Activated naive CD8-positive, alpha-beta T cell treated with anti-CD3 and anti-CD28 coated beads for 36 hours (primary cell): ENCODE results near the gene GNS. TPM values are rescaled to one million over a fixed set of nuclear protein-coding genes. Genes with fewer than 3 reads are reported as not detected.

Experiments used
- DNase-seq: peaks from one replicate; pipeline ENCODE4 v3.0.0; 2021
- H3K27ac Mint-ChIP-seq: one replicate; pipeline ENCODE4 v1.8.0; 2022; ENCODE audit warnings: mild to moderate bottlenecking, moderate library complexity, mixed read lengths
- H3K27me3 Mint-ChIP-seq: one replicate; pipeline ENCODE4 v1.8.0; 2022; ENCODE audit warnings: mild to moderate bottlenecking, mixed read lengths
- H3K36me3 Mint-ChIP-seq: one replicate; pipeline ENCODE4 v1.8.0; 2021; ENCODE audit warnings: mild to moderate bottlenecking, mixed read lengths
- H3K4me1 Mint-ChIP-seq: one replicate; pipeline ENCODE4 v1.8.0; 2021; ENCODE audit warnings: mixed read lengths
- H3K4me3 Mint-ChIP-seq: one replicate; pipeline ENCODE4 v1.8.0; 2022; ENCODE audit warnings: mild to moderate bottlenecking, moderate library complexity, mixed read lengths
- H3K9me3 Mint-ChIP-seq: one replicate; pipeline ENCODE4 v1.8.0; 2022; ENCODE audit warnings: mixed read lengths
- total RNA-seq, 2 experiments: library from RNA; stranded (reverse); gene quantifications; one replicate each; pipeline ENCODE4 v1.2.3, GENCODE V29; 2021

GNS gene
- total RNA-seq, 2 experiments from 2014 or later = 18.4 to 21.4 TPM

DNA sequence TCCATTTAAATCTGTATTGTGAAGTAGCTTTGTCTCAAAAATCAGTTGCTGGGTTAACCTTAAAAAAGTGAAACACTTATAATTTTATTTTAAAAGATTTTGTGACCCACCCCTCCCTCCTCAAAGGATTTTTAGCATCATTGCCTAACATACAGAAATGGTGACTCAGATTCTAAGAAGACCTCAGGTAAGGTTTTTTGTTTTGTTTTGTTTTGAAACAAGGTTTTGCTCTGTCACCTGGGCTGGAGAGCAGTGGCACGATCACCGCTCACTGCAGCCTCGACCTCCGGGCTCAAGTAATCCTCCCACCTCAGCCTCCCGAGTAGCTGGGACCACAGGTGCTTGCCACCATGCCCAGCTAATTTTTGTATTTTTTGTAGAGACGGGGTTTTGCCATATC, 74.2 kb downstream of the GNS start:
- Mint-ChIP-seq H3K36me3 (peaks cover 40% of the 10 kb centered on the region), H3K27me3 (no peaks in the 10 kb centered on the region), H3K4me3 (no peak overlapping the region), H3K9me3 (peaks cover 2% of the 10 kb centered on the region), H3K27ac (peak overlapping the region; percentile 87), H3K4me1 (peaks cover 82% of the 10 kb centered on the region)
- DNase-seq = no peak

DNA sequence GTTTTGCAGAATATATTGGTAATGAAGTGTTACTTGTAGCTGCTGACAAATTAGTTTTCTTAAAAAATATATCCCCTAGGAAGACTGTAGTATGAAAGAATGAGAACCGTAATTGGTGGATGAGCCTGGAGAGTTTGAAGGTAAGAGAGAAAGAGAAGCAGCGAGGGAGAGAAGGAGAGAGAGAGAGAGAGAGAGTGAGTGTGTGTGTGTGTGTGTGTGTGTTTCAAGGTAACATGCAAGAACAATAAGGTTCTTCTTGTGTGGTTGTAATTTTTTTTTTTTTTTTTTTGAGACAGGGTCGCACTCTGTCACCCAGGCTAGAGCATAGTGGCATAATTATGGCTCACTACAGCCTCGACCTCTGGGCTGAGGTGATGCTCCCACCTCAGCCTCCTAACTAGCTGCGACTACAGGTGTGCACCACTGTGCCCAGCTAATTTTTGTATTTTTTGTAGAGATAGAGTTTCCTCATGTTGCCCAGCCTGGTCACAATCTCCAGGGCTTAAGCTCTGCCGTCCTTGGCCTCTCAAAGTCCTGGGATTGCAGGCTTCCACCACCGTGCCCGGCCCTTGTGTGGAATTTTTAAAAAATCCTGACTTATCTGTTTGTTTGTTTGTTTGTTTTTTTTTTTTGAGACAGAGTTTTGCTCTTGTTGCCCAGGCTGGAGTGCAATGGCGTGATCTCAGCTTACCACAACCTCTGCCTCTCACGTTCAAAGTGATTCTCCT, 75.2 kb downstream of the GNS start:
- Mint-ChIP-seq H3K27ac (peak overlapping the region; percentile 87), H3K4me1 (peaks cover 87% of the 10 kb centered on the region), H3K27me3 (no peaks in the 10 kb centered on the region), H3K9me3 (peaks cover 2% of the 10 kb centered on the region), H3K36me3 (peaks cover 38% of the 10 kb centered on the region), H3K4me3 (peak overlapping the region; percentile 20)
- no peak for DNase-seq

- no peak overlapping the region for H3K4me3 Mint-ChIP-seq
- peaks cover 87% of the 10 kb centered on the region for H3K4me1 Mint-ChIP-seq
- H3K27me3 Mint-ChIP-seq = no peaks in the 10 kb centered on the region
Measured at GRCh38 chr12:64682572-64683277, 76.5 kb downstream of the GNS start.

DNA sequence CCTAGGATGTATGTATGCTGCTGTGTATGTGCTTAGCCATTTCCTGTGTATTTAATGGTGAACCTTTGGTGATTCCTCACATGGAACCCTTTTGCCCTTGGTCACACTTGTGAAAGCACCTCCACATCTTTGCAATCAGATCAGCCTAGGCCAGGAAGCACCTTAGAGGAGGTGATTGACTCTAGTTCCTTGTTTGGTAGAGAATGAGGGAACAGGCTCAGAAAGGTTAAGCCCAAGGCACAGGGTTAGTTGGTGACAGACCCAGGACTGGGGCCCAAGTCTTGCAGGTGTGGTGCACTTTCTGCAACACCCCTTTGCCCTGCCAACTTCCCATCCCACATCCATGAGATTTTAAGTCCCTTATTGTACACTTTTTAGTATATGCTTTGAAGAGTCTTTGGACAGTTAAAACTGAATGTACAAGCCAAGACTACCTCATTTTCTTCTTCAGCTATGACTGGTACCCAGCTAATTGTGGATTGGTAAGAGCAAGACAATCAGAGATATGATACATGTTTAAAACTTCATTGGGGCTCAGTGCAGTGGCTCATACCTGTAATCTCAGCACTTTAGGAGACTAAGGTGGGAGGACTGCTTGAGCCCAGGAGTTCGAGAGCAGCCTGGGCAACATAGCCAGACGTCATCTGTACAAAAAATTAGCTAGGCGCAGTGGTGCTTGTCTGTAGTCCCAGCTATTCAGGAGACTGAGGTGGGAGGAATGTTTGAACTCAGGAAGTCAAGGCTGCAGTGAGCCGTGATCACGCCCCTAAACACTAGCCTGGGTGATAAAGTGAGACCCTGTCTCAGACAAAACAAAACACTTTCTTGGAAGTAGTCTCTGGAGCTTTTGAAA, 77.8 kb downstream of the GNS start:
- DNase-seq = no peak
- peak overlapping the region; percentile 86 for H3K27ac Mint-ChIP-seq
- peaks cover 91% of the 10 kb centered on the region for H3K4me1 Mint-ChIP-seq
- H3K4me3 Mint-ChIP-seq = no peak overlapping the region
- H3K9me3 Mint-ChIP-seq = peaks cover 2% of the 10 kb centered on the region
- H3K27me3 Mint-ChIP-seq = no peaks in the 10 kb centered on the region
- H3K36me3 Mint-ChIP-seq = peaks cover 28% of the 10 kb centered on the region

More at GRCh38 chr12:64682572-64683277, 76.5 kb downstream of the GNS start:
- Mint-ChIP-seq H3K36me3 (peaks cover 28% of the 10 kb centered on the region), H3K27ac (peak overlapping the region; percentile 87), H3K9me3 (peaks cover 2% of the 10 kb centered on the region)
- DNase-seq = no peak

DNA sequence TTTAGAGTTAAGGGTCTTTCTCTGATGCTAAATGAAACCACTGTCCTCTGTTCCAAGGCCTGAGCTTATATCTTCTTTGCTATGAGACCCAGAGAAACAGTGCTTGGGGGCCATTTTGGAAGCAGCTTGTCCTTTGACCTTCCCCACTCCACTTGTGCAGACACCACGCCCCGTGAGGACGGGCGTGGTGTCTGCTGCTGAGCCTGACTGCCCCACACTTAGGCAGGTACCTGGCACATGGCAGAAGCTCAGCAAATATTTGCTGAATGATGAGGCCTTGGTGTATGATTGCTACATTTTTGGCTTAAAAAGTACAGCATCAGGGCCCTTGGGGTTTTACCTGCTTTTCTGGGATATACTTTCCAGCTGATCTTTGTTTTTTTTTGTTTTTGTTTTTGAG, 79.0 kb downstream of the GNS start:
- Mint-ChIP-seq H3K36me3 (peaks cover 19% of the 10 kb centered on the region), H3K27ac (peak overlapping the region; percentile 86)

GRCh38 chr12:64679487-64680001, 79.7 kb downstream of the GNS start:
- H3K27ac Mint-ChIP-seq = peak overlapping the region; percentile 86
- peaks cover 90% of the 10 kb centered on the region for H3K4me1 Mint-ChIP-seq
- H3K36me3 Mint-ChIP-seq = peaks cover 15% of the 10 kb centered on the region
- no peaks in the 10 kb centered on the region for H3K27me3 Mint-ChIP-seq
- H3K4me3 Mint-ChIP-seq = peak overlapping the region; percentile 45
- peaks cover 2% of the 10 kb centered on the region for H3K9me3 Mint-ChIP-seq
- DNase-seq = peak; percentile 56

More for the DNA sequence above, 79.0 kb downstream of the GNS start:
- Mint-ChIP-seq H3K4me1 (peaks cover 92% of the 10 kb centered on the region), H3K9me3 (peaks cover 2% of the 10 kb centered on the region), H3K27me3 (no peaks in the 10 kb centered on the region), H3K4me3 (peak overlapping the region; percentile 45)
- no peak for DNase-seq

DNA sequence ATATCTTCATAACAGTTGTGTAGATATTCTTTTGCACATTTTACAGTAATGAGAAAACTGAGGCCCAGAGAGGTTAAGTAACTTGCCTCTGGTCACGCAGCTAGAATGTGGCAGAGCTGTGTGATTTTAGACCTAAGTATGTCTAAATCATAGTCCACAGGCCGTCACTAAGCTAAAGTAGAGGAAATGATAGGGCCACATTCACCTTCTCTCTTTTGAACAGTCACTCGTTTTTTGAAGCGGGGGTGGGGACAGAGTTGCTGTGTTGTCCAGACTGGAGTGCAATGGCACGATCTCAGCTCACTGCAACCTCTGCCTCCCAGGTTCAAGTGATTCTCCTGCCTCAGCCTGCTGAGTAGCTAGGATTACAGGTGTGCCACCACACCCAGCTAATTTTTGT, 80.4 kb downstream of the GNS start:
- Mint-ChIP-seq H3K36me3 (peaks cover 9% of the 10 kb centered on the region), H3K4me1 (peaks cover 90% of the 10 kb centered on the region), H3K27me3 (no peaks in the 10 kb centered on the region), H3K4me3 (no peak overlapping the region), H3K27ac (peak overlapping the region; percentile 86), H3K9me3 (peaks cover 2% of the 10 kb centered on the region)
- DNase-seq = no peak

DNA sequence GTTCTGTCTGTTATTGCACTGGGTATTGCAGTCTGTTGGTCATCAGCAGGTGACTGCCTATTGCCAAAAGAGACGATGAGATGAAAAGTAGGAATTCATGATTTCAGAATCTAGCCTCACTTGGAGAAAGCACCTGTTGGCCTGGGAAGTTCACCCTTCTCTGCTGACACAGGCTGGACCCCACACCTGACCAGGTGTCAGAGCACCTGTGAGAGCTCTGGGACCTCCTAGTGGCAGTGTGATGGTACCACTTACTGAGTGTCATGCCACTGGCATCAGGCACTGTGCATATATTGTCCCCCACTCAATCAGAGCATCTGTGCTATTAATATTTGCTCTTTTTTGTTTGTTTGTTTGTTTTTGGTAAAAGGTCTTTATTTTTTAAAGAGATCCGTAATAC, 81.0 kb downstream of the GNS start:
- peak overlapping the region; percentile 89 for H3K27ac Mint-ChIP-seq

DNA sequence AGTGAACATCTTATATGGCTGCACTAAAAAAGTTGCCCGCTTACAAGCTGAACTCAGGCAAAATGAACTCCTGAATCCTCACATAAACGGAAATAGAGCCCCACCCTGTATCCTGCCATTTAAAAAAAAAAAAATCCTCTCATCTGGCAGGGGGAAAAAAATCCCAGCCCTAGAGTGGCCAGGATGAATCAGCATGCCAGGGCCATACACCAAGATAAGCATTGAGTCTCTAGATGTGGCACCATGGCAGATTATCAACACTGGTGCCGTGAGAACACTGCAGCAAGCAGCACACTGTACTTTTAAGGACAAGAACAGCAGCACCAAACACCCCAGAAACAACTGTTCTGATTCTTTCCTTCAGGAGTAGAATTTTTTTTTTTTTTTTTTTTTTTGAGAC, 83.4 kb downstream of the GNS start:
- no peak for DNase-seq
- Mint-ChIP-seq H3K36me3 (peaks cover 6% of the 10 kb centered on the region), H3K27ac (peak overlapping the region; percentile 66), H3K4me3 (no peak overlapping the region), H3K4me1 (peaks cover 89% of the 10 kb centered on the region), H3K9me3 (no peaks in the 10 kb centered on the region), H3K27me3 (no peaks in the 10 kb centered on the region)

More for the DNA sequence above, 81.0 kb downstream of the GNS start:
- Mint-ChIP-seq H3K4me1 (peaks cover 90% of the 10 kb centered on the region), H3K4me3 (no peak overlapping the region), H3K36me3 (peaks cover 5% of the 10 kb centered on the region), H3K9me3 (no peaks in the 10 kb centered on the region), H3K27me3 (no peaks in the 10 kb centered on the region)
- DNase-seq = no peak

DNA sequence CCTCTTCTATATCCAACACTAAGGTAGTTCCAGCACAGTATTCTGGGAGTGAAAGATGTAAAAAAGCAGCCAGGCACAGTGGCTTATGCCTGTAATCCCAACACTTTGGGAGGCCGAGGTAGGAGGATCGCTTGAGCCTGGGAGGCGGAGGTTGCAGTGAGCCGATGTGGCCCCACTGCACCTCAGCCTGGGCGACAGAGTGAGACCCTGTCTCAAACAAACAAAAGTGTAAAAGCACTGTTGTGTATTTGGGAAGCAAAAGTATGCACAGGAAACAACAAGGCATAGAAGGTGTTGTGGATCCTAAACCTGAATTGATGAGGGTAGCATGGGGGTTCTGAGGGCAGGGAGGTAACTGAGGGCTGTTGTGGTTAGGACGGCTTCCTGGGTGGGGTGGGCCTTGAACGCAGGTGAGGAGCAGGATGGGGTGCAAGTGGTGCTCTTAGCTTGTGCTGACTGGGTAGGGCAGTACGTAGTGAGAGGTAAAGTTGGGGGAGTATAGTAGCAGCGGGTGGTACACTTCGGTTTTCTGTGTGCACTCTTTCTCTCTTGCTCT, 84.8 kb downstream of the GNS start:
- Mint-ChIP-seq H3K9me3 (no peaks in the 10 kb centered on the region), H3K4me3 (peak overlapping the region; percentile 53), H3K4me1 (peaks cover 88% of the 10 kb centered on the region), H3K36me3 (peaks cover 6% of the 10 kb centered on the region), H3K27me3 (no peaks in the 10 kb centered on the region), H3K27ac (peak overlapping the region; percentile 90)
- DNase-seq = no peak

DNA sequence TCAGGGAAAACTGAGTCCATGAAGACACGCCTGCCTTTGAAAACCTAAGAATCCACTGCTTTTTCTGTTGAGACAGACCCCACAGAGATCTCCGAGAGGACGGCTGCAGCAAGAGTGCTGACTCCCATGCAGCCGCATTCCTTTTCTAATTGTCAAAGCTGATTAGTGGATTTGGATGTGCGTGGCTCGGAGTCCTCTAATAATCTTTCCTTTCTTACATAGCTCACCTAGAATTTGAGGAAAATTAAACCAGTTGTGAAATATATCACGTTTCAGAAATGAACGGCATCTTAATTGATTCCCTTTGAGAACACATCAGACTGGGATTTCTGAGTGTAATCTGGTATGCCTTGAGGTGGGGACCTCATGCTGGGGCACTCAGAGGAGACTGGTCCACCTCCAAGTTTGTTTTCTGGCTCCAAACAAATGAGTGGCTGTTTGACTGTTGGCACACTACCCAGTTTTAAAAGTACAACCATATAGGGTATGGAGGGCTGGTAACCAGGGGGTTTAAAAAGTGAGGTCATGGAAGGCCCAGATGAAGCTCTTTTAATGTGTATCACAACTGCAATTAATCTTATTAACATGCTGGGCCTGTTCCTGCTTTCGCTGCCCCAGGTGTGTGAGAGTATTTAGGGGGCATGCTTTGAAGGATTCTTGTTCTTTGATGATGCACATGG, 85.6 kb downstream of the GNS start:
- Mint-ChIP-seq H3K9me3 (no peaks in the 10 kb centered on the region), H3K27me3 (no peaks in the 10 kb centered on the region), H3K4me1 (peaks cover 88% of the 10 kb centered on the region), H3K4me3 (peak overlapping the region; percentile 14), H3K27ac (peak overlapping the region; percentile 90), H3K36me3 (peaks cover 6% of the 10 kb centered on the region)
- DNase-seq = no peak

GRCh38 chr12:64672925-64673409, 86.2 kb downstream of the GNS start:
- peak overlapping the region; percentile 90 for H3K27ac Mint-ChIP-seq
- H3K36me3 Mint-ChIP-seq = peaks cover 10% of the 10 kb centered on the region
- H3K9me3 Mint-ChIP-seq = no peaks in the 10 kb centered on the region
- H3K27me3 Mint-ChIP-seq = no peaks in the 10 kb centered on the region
- H3K4me3 Mint-ChIP-seq = peak overlapping the region; percentile 64
- H3K4me1 Mint-ChIP-seq = peaks cover 87% of the 10 kb centered on the region
- no peak for DNase-seq

GRCh38 chr12:64671681-64672080, 87.5 kb downstream of the GNS start:
- H3K4me1 Mint-ChIP-seq = peaks cover 87% of the 10 kb centered on the region
- H3K9me3 Mint-ChIP-seq = no peaks in the 10 kb centered on the region
- peaks cover 11% of the 10 kb centered on the region for H3K36me3 Mint-ChIP-seq
- H3K27ac Mint-ChIP-seq = peak overlapping the region; percentile 98
- peak overlapping the region; percentile 87 for H3K4me3 Mint-ChIP-seq
- no peak for DNase-seq
- no peaks in the 10 kb centered on the region for H3K27me3 Mint-ChIP-seq
